NT2/D1 (cell line): ENCODE results near the gene CRADD.

Source experiments
- YY1 ChIP-seq: IDR thresholded peaks from 2 replicates; pipeline ENCODE4 v1.6.1; 2011; ENCODE audit not compliant: insufficient read length, insufficient read depth
- ZNF274 ChIP-seq: IDR thresholded peaks from 2 replicates; pipeline ENCODE4 v1.6.1; 2011; ENCODE audit warnings: mild to moderate bottlenecking, low read depth, low read length

DNA sequence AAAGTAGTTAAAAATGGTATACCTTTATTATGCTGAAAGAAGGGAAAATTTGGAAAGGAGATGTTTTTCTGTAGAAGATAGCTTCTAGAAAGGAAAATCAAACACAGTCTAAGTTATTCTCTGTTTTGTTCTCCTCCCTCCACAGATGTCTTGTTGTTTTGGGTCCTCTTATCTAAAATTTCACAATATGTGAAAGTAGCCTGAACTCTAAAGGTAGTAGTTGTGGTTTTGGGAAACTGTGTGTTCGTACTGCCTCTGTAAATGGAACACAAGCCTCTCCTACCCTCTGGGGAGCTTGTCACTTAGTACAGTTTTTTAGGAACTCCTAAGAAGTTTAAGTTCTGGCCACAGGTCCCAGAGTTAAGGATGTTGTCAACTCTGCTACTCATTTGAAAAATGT, 112.6 kb downstream of the CRADD start:
- TF ChIP-seq YY1 (no peak), ZNF274 (no peak)
